Lower leg skin (tissue), 3 donors: ENCODE measurements around the gene TRIM27.

Experiments
- POLR2A ChIP-seq, 2 donors: fragments of 450-650 bp; IDR thresholded peaks; one replicate each; pipeline ENCODE4 v1.6.1; 2016 to 2017; ENCODE audit warnings: antibody characterized with exemption in 2 of 2, mild to moderate bottlenecking in 1 of 2, moderate library complexity in 1 of 2
- TF ChIP-seq, protein P1 (sequence below), 3 donors: fragments of 450-650 bp; IDR thresholded peaks; one replicate each; pipeline ENCODE4 v1.5.1; 2016; ENCODE audit warnings: antibody characterized with exemption in 3 of 3, mild to moderate bottlenecking in 3 of 3, moderate library complexity in 2 of 3

- TF ChIP-seq, protein P1, sequence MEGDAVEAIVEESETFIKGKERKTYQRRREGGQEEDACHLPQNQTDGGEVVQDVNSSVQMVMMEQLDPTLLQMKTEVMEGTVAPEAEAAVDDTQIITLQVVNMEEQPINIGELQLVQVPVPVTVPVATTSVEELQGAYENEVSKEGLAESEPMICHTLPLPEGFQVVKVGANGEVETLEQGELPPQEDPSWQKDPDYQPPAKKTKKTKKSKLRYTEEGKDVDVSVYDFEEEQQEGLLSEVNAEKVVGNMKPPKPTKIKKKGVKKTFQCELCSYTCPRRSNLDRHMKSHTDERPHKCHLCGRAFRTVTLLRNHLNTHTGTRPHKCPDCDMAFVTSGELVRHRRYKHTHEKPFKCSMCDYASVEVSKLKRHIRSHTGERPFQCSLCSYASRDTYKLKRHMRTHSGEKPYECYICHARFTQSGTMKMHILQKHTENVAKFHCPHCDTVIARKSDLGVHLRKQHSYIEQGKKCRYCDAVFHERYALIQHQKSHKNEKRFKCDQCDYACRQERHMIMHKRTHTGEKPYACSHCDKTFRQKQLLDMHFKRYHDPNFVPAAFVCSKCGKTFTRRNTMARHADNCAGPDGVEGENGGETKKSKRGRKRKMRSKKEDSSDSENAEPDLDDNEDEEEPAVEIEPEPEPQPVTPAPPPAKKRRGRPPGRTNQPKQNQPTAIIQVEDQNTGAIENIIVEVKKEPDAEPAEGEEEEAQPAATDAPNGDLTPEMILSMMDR (IDR thresholded peaks at IDR 0.05) = no peak
- TF ChIP-seq POLR2A (IDR thresholded peaks at IDR 0.05) = no peak
Observed at GRCh38 chr6:28871335-28872156, 52.2 kb downstream of the TRIM27 start.
